Neural crest cell (in vitro differentiated cells): ENCODE measurements around the gene LPAR1. TPM values are rescaled to one million over a fixed set of nuclear protein-coding genes. Genes with fewer than 3 reads are reported as not detected.
"Not testable (repeated sequence)": the region's sequence is repeated elsewhere in the genome, so short reads cannot be mapped to it uniquely, and the experiment has no call there.

ENCODE experiments used
- DNase-seq: peaks from one replicate; pipeline ENCODE4 v3.0.0; 2021; ENCODE audit warnings: low read depth, mixed read lengths, low spot score
- H3K27ac Mint-ChIP-seq: one replicate; pipeline ENCODE4 v1.8.0; 2021; ENCODE audit warnings: mild to moderate bottlenecking, mixed read lengths; ENCODE audit not compliant: unreplicated experiment
- H3K27me3 Mint-ChIP-seq: 2 replicates; pipeline ENCODE4 v1.8.0; 2021; ENCODE audit warnings: low read depth, mild to moderate bottlenecking, mixed read lengths
- H3K36me3 Mint-ChIP-seq: 2 replicates; pipeline ENCODE4 v1.8.0; 2021; ENCODE audit warnings: low read depth, mild to moderate bottlenecking, mixed read lengths
- H3K4me1 Mint-ChIP-seq: 2 replicates; pipeline ENCODE4 v1.8.0; 2021; ENCODE audit warnings: mixed read lengths
- H3K4me3 Mint-ChIP-seq: one replicate; pipeline ENCODE4 v1.8.0; 2021; ENCODE audit warnings: mild to moderate bottlenecking, mixed read lengths
- H3K9me3 Mint-ChIP-seq: 2 replicates; pipeline ENCODE4 v1.8.0; 2021; ENCODE audit warnings: mixed read lengths
- CTCF ChIP-seq: fragments of 200-600 bp; sonication (generic); conservative IDR thresholded peaks from 2 replicates; pipeline ENCODE4 v1.5.0; 2021; ENCODE audit warnings: antibody characterized with exemption, mild to moderate bottlenecking
- total RNA-seq: library from RNA; stranded (reverse); gene quantifications from 2 replicates; pipeline ENCODE4 v1.2.1, GENCODE V29; 2021

Gene LPAR1
- total RNA-seq, 1 donor from 2014 or later = 11.3 TPM

GRCh38 chr9:110835404-110835803 lies 202.9 kb downstream of the LPAR1 start:
- TF ChIP-seq CTCF = no peak
- Mint-ChIP-seq H3K9me3 (peaks cover 6% of the 10 kb centered on the region), H3K36me3 (no peaks in the 10 kb centered on the region), H3K27ac (no peak overlapping the region), H3K4me1 (peaks cover 6% of the 10 kb centered on the region), H3K27me3 (no peaks in the 10 kb centered on the region), H3K4me3 (no peak overlapping the region)
- DNase-seq = no peak

- Mint-ChIP-seq H3K4me1 (peaks cover 6% of the 10 kb centered on the region), H3K9me3 (peaks cover 6% of the 10 kb centered on the region), H3K27ac (no peak overlapping the region), H3K4me3 (no peak overlapping the region), H3K36me3 (no peaks in the 10 kb centered on the region), H3K27me3 (no peaks in the 10 kb centered on the region)
- no peak for DNase-seq
- no peak for TF ChIP-seq CTCF
These were observed 205.3 kb downstream of the LPAR1 start for GRCh38 chr9:110832926-110833325.

- Mint-ChIP-seq H3K4me1 (peaks cover 6% of the 10 kb centered on the region), H3K4me3 (no peak overlapping the region), H3K27me3 (no peaks in the 10 kb centered on the region), H3K9me3 (no peaks in the 10 kb centered on the region), H3K36me3 (no peaks in the 10 kb centered on the region), H3K27ac (no peak overlapping the region)
- no peak for TF ChIP-seq CTCF
- DNase-seq = no peak
These were observed 207.8 kb downstream of the LPAR1 start for GRCh38 chr9:110830495-110830894.

- no peaks in the 10 kb centered on the region for H3K27me3 Mint-ChIP-seq
- TF ChIP-seq CTCF = no peak
- DNase-seq = no peak
- H3K4me3 Mint-ChIP-seq = no peak overlapping the region
- peaks cover 6% of the 10 kb centered on the region for H3K4me1 Mint-ChIP-seq
- H3K9me3 Mint-ChIP-seq = peaks cover 11% of the 10 kb centered on the region
- no peak overlapping the region for H3K27ac Mint-ChIP-seq
- H3K36me3 Mint-ChIP-seq = no peaks in the 10 kb centered on the region
These were observed 210.0 kb downstream of the LPAR1 start for GRCh38 chr9:110828264-110828663.

GRCh38 chr9:110826400-110826799 lies 211.9 kb downstream of the LPAR1 start:
- H3K27me3 Mint-ChIP-seq, H3K4me1 Mint-ChIP-seq, H3K4me3 Mint-ChIP-seq, DNase-seq, H3K36me3 Mint-ChIP-seq, H3K27ac Mint-ChIP-seq: not testable (repeated sequence)
- H3K9me3 Mint-ChIP-seq = peaks cover 13% of the 10 kb centered on the region

- Mint-ChIP-seq H3K9me3 (peaks cover 13% of the 10 kb centered on the region), H3K4me1 (peaks cover 5% of the 10 kb centered on the region)
These were observed 212.3 kb downstream of the LPAR1 start for GRCh38 chr9:110825950-110826349.

GRCh38 chr9:110825129-110825528 lies 213.1 kb downstream of the LPAR1 start:
- not testable (repeated sequence) for H3K36me3 Mint-ChIP-seq, H3K27ac Mint-ChIP-seq, H3K4me3 Mint-ChIP-seq, H3K27me3 Mint-ChIP-seq, H3K4me1 Mint-ChIP-seq, DNase-seq
- peaks cover 13% of the 10 kb centered on the region for H3K9me3 Mint-ChIP-seq

More at GRCh38 chr9:110825950-110826349, 212.3 kb downstream of the LPAR1 start:
- no peak for TF ChIP-seq CTCF
- Mint-ChIP-seq H3K4me3 (no peak overlapping the region), H3K36me3 (no peaks in the 10 kb centered on the region), H3K27ac (no peak overlapping the region), H3K27me3 (no peaks in the 10 kb centered on the region)
- DNase-seq = no peak
